DOHH2 (cell line): ENCODE results near the gene CD40.

Experiments used
- H3F3A ChIP-seq: fragments of 200-600 bp; sonication (generic), shearing (Covaris generic); 2 replicates; pipeline ENCODE4 v1.6.0; 2016; ENCODE audit warnings: antibody characterized with exemption, mild to moderate bottlenecking; ENCODE audit not compliant: control insufficient read depth, insufficient read depth
- H3K27ac ChIP-seq: fragments of 200-600 bp; sonication (generic); 2 replicates; pipeline ENCODE4 v1.5.1; 2014; ENCODE audit warnings: low read depth, mild to moderate bottlenecking, low read length, moderate library complexity
- H3K27me3 ChIP-seq: fragments of 200-600 bp; sonication (generic); 2 replicates; pipeline ENCODE4 v1.6.1; 2014; ENCODE audit warnings: mild to moderate bottlenecking, low read length, mixed read lengths; ENCODE audit not compliant: control insufficient read depth
- H3K36me3 ChIP-seq: fragments of 200-600 bp; sonication (generic); 2 replicates; pipeline ENCODE4 v1.6.1; 2014; ENCODE audit warnings: mild to moderate bottlenecking, low read length, moderate library complexity, mixed read lengths; ENCODE audit not compliant: control insufficient read depth
- H3K4me1 ChIP-seq: fragments of 200-600 bp; sonication (generic); 2 replicates; pipeline ENCODE4 v1.6.1; 2014; ENCODE audit warnings: mild to moderate bottlenecking, low read length, mixed read lengths; ENCODE audit not compliant: control insufficient read depth
- H3K4me2 ChIP-seq: fragments of 200-600 bp; sonication (generic); 2 replicates; pipeline ENCODE4 v1.6.0; 2014; ENCODE audit warnings: mild to moderate bottlenecking, low read length, moderate library complexity
- H3K4me3 ChIP-seq: fragments of 200-600 bp; sonication (generic); 2 replicates; pipeline ENCODE4 v1.5.1; 2014; ENCODE audit warnings: mild to moderate bottlenecking, low read length, mixed read lengths
- H3K79me2 ChIP-seq: fragments of 200-600 bp; sonication (generic); 2 replicates; pipeline ENCODE4 v1.6.1; 2014; ENCODE audit warnings: mild to moderate bottlenecking, low read length, mixed read lengths; ENCODE audit not compliant: control insufficient read depth
- H3K9me2 ChIP-seq: fragments of 200-600 bp; sonication (generic); replicated peaks from 2 replicates; pipeline ENCODE4 v1.6.1; 2014; ENCODE audit warnings: mild to moderate bottlenecking, low read length, mixed read lengths; ENCODE audit not compliant: control insufficient read depth
- H3K9me3 ChIP-seq: fragments of 200-600 bp; sonication (generic); 2 replicates; pipeline ENCODE4 v1.6.1; 2014; ENCODE audit warnings: antibody characterized with exemption, low read length, mixed read lengths; ENCODE audit not compliant: control insufficient read depth, insufficient read depth
- H4K20me1 ChIP-seq: fragments of 200-600 bp; sonication (generic); 2 replicates; pipeline ENCODE4 v1.6.0; 2014; ENCODE audit warnings: low read depth, mild to moderate bottlenecking, antibody characterized with exemption, low read length, moderate library complexity; ENCODE audit not compliant: control insufficient read depth, insufficient read depth
- EZH2phosphoT487 ChIP-seq: fragments of 200-600 bp; sonication (generic); IDR thresholded peaks from 2 replicates; pipeline ENCODE4 v1.6.1; 2017; ENCODE audit warnings: borderline replicate concordance, mild to moderate bottlenecking, antibody characterized with exemption, low read length, moderate library complexity, mixed read lengths
- TF ChIP-seq, protein P1 (sequence below): fragments of 200-600 bp; sonication (generic); IDR thresholded peaks from one replicate; pipeline ENCODE4 v1.5.1; 2014; ENCODE audit warnings: antibody characterized with exemption, mild to moderate bottlenecking, low read depth, low read length; ENCODE audit not compliant: poor library complexity, severe bottlenecking

CD40 gene

GRCh38 chr20:46121184-46121930 lies 3.2 kb downstream of the CD40 start:
- Histone ChIP-seq H3K9me2 (no peaks in the 10 kb centered on the region), H3K36me3 (peaks cover 38% of the 10 kb centered on the region), H3K27ac (no peak overlapping the region), H3K79me2 (peaks cover 25% of the 10 kb centered on the region), H3F3A (no peaks in the 10 kb centered on the region), H3K4me1 (peaks cover 37% of the 10 kb centered on the region), H4K20me1 (peaks cover 4% of the 10 kb centered on the region; the same call in 1 of the 2 replicates), H3K27me3 (no peaks in the 10 kb centered on the region), H3K9me3 (no peaks in the 10 kb centered on the region), H3K4me3 (no peak overlapping the region), H3K4me2 (no peak overlapping the region)
- no peak for TF ChIP-seq EZH2phosphoT487
- TF ChIP-seq, protein P1, sequence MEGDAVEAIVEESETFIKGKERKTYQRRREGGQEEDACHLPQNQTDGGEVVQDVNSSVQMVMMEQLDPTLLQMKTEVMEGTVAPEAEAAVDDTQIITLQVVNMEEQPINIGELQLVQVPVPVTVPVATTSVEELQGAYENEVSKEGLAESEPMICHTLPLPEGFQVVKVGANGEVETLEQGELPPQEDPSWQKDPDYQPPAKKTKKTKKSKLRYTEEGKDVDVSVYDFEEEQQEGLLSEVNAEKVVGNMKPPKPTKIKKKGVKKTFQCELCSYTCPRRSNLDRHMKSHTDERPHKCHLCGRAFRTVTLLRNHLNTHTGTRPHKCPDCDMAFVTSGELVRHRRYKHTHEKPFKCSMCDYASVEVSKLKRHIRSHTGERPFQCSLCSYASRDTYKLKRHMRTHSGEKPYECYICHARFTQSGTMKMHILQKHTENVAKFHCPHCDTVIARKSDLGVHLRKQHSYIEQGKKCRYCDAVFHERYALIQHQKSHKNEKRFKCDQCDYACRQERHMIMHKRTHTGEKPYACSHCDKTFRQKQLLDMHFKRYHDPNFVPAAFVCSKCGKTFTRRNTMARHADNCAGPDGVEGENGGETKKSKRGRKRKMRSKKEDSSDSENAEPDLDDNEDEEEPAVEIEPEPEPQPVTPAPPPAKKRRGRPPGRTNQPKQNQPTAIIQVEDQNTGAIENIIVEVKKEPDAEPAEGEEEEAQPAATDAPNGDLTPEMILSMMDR, result no peak

GRCh38 chr20:46122071-46122470 lies 4.0 kb downstream of the CD40 start:
- Histone ChIP-seq H3K9me2 (no peaks in the 10 kb centered on the region), H4K20me1 (peaks cover 4% of the 10 kb centered on the region; the same call in 1 of the 2 replicates), H3F3A (no peaks in the 10 kb centered on the region), H3K27ac (no peak overlapping the region), H3K4me2 (no peak overlapping the region), H3K27me3 (no peaks in the 10 kb centered on the region), H3K9me3 (no peaks in the 10 kb centered on the region), H3K4me3 (no peak overlapping the region), H3K4me1 (peaks cover 37% of the 10 kb centered on the region), H3K36me3 (peaks cover 40% of the 10 kb centered on the region), H3K79me2 (peaks cover 25% of the 10 kb centered on the region)
- TF ChIP-seq, protein P1, result no peak
- no peak for TF ChIP-seq EZH2phosphoT487

DNA sequence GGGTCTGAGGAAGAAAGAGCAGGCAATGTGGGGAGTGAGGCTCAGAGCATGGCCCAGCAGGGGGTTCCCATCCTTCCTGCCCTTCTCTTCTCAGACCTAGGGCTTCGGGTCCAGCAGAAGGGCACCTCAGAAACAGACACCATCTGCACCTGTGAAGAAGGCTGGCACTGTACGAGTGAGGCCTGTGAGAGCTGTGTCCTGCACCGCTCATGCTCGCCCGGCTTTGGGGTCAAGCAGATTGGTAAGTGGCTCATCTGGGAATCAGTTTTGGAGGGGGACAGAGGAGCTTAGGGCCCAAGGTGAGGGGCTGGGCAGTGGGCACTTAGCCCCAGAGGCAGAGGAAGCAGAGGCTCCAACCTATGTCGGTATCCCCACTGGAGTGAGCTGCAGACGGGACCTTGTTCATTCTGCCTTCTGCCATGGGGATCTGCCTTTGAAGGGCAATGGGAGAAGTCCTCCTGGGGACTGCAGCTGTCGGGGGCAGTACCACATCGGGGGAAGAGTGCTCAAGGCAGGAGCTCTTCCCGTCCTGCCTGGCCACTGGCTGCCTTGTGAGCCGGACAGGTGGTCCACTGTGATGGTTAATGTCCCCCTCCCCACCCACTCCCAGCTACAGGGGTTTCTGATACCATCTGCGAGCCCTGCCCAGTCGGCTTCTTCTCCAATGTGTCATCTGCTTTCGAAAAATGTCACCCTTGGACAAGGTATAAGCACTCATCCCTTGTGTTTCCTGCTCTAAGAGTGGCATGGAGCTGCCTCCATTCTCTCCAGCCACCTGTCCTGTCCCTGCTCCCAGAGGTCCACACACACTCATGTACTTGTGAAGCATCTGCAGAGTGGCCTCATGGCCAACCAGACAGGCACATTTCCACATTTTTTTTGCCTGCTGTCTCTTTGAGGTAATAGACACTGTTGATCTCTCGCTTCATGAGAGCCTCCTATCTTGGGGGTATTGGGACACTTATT lies 4.7 kb downstream of the CD40 start:
- no peak overlapping the region for H3K4me2 ChIP-seq
- peaks cover 32% of the 10 kb centered on the region for H3K4me1 ChIP-seq
- no peak overlapping the region for H3K4me3 ChIP-seq
- H3K9me2 ChIP-seq, result no peaks in the 10 kb centered on the region
- H3F3A ChIP-seq, result no peaks in the 10 kb centered on the region
- TF ChIP-seq, protein P1, result no peak
- TF ChIP-seq EZH2phosphoT487, result no peak
- peaks cover 46% of the 10 kb centered on the region for H3K36me3 ChIP-seq
- no peak overlapping the region for H3K27ac ChIP-seq
- H3K79me2 ChIP-seq, result peaks cover 25% of the 10 kb centered on the region
- H3K27me3 ChIP-seq, result no peaks in the 10 kb centered on the region
- peaks cover 4% of the 10 kb centered on the region; the same call in 1 of the 2 replicates for H4K20me1 ChIP-seq
- H3K9me3 ChIP-seq, result no peaks in the 10 kb centered on the region
